ENCODE measurements around the gene CKAP4.
A peak's percentile ranks its signal among the peaks of the same experiment; 100 is the strongest.

Gene CKAP4, protein sequence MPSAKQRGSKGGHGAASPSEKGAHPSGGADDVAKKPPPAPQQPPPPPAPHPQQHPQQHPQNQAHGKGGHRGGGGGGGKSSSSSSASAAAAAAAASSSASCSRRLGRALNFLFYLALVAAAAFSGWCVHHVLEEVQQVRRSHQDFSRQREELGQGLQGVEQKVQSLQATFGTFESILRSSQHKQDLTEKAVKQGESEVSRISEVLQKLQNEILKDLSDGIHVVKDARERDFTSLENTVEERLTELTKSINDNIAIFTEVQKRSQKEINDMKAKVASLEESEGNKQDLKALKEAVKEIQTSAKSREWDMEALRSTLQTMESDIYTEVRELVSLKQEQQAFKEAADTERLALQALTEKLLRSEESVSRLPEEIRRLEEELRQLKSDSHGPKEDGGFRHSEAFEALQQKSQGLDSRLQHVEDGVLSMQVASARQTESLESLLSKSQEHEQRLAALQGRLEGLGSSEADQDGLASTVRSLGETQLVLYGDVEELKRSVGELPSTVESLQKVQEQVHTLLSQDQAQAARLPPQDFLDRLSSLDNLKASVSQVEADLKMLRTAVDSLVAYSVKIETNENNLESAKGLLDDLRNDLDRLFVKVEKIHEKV

DNA sequence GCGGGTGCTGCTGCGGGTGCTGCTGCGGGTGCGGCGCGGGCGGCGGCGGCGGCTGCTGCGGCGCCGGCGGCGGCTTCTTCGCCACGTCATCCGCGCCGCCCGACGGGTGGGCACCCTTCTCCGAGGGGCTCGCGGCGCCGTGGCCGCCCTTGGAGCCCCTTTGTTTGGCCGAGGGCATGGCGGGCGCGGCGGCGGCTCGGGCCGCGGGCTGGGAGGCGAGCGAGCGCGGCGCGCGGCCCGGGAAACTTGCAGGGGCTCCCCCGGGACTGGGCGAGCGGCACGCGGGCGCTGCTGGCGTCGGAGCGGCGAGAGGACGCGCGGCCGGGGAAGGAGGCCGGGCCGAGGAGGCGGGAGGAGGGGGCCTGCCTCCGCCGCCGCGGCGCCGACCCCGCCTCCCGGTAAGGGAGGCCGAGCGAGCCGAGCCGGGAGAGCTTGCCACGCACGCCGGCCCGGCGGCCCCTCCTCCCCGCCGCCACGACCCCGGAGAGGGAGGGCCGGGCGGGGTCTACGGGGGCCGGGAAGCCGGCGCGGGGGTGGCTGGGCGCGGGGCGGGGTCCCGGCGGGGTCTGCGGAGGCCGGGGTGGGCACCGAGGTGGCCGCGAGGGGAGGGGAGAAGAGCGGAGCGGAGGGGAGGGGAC lies at the start of gene CKAP4:
Gene CKAP4, minus strand, starts transcription at position 347 of the 638 bp plus-strand sequence. Its CDS starts 169 bp downstream, at position 178.
- Histone ChIP-seq H3K9ac (ENCODE audit: low read length in 5 of 5) (peak within 1 kb of the TSS; percentile 80 to 89 (median 81)), H3K4me1 (ENCODE audit: control insufficient read depth in 5 of 5, insufficient read depth in 5 of 5, low read length in 5 of 5) (peaks cover 7 to 35% (median 34%) of the 10 kb centered on the region in 5 donors), H3K27me3 (ENCODE audit: control insufficient read depth in 5 of 5, insufficient read depth in 4 of 5, low read length in 5 of 5) (no peaks in the 10 kb centered on the region), H3K4me3 (ENCODE audit: low read depth in 1 of 5, low read length in 5 of 5) (peak within 1 kb of the TSS; percentile 72 to 78 (median 77)), H3K27ac (ENCODE audit: low read depth, low read length) (peak within 1 kb of the TSS; percentile 95), H3K9me3 (ENCODE audit: control insufficient read depth in 5 of 5, low read length in 5 of 5) (no peaks in the 10 kb centered on the region), H3K36me3 (ENCODE audit: control insufficient read depth in 5 of 5, insufficient read depth in 5 of 5, low read length in 5 of 5) (peaks cover 0 to 9% (median 4%) of the 10 kb centered on the region in 5 donors)

GRCh38 chr12:106297075-106297474 lies 49.3 kb upstream of the CKAP4 start:
- H3K4me1 ChIP-seq (ENCODE audit: control insufficient read depth in 5 of 5, insufficient read depth in 5 of 5, low read length in 5 of 5) = peaks cover 6 to 24% (median 22%) of the 10 kb centered on the region in 5 donors
- no peaks in the 10 kb centered on the region for H3K9me3 ChIP-seq (ENCODE audit: control insufficient read depth in 5 of 5, low read length in 5 of 5)
- no peaks in the 10 kb centered on the region for H3K36me3 ChIP-seq (ENCODE audit: control insufficient read depth in 5 of 5, insufficient read depth in 5 of 5, low read length in 5 of 5)
- H3K27me3 ChIP-seq (ENCODE audit: control insufficient read depth in 5 of 5, insufficient read depth in 4 of 5, low read length in 5 of 5) = no peaks in the 10 kb centered on the region
- H3K9ac ChIP-seq (ENCODE audit: low read length in 5 of 5) = no peak overlapping the region
- no peak overlapping the region for H3K4me3 ChIP-seq (ENCODE audit: low read depth in 1 of 5, low read length in 5 of 5)
- H3K27ac ChIP-seq (ENCODE audit: low read depth, low read length) = no peak overlapping the region

- H3K9ac ChIP-seq (ENCODE audit: low read length in 5 of 5) = no peak overlapping the region
- no peaks in the 10 kb centered on the region for H3K27me3 ChIP-seq (ENCODE audit: control insufficient read depth in 5 of 5, insufficient read depth in 4 of 5, low read length in 5 of 5)
- H3K36me3 ChIP-seq (ENCODE audit: control insufficient read depth in 5 of 5, insufficient read depth in 5 of 5, low read length in 5 of 5) = no peaks in the 10 kb centered on the region
- H3K4me3 ChIP-seq (ENCODE audit: low read depth in 1 of 5, low read length in 5 of 5) = no peak overlapping the region
- no peak overlapping the region for H3K27ac ChIP-seq (ENCODE audit: low read depth, low read length)
- no peaks in the 10 kb centered on the region for H3K9me3 ChIP-seq (ENCODE audit: control insufficient read depth in 5 of 5, low read length in 5 of 5)
- peaks cover 0 to 17% (median 15%) of the 10 kb centered on the region in 5 donors for H3K4me1 ChIP-seq (ENCODE audit: control insufficient read depth in 5 of 5, insufficient read depth in 5 of 5, low read length in 5 of 5)
Measured at GRCh38 chr12:106296179-106296877, 48.5 kb upstream of the CKAP4 start.

GRCh38 chr12:106292339-106292738 lies 44.5 kb upstream of the CKAP4 start:
- H3K27ac ChIP-seq (ENCODE audit: low read depth, low read length) = no peak overlapping the region
- H3K27me3 ChIP-seq (ENCODE audit: control insufficient read depth in 5 of 5, insufficient read depth in 4 of 5, low read length in 5 of 5) = no peaks in the 10 kb centered on the region
- no peaks in the 10 kb centered on the region for H3K9me3 ChIP-seq (ENCODE audit: control insufficient read depth in 5 of 5, low read length in 5 of 5)
- H3K9ac ChIP-seq (ENCODE audit: low read length in 5 of 5) = no peak overlapping the region
- no peak overlapping the region for H3K4me3 ChIP-seq (ENCODE audit: low read depth in 1 of 5, low read length in 5 of 5)
- no peaks in the 10 kb centered on the region for H3K4me1 ChIP-seq (ENCODE audit: control insufficient read depth in 5 of 5, insufficient read depth in 5 of 5, low read length in 5 of 5)
- H3K36me3 ChIP-seq (ENCODE audit: control insufficient read depth in 5 of 5, insufficient read depth in 5 of 5, low read length in 5 of 5) = no peaks in the 10 kb centered on the region

GRCh38 chr12:106291342-106291741 lies 43.5 kb upstream of the CKAP4 start:
- Histone ChIP-seq H3K4me3 (ENCODE audit: low read depth in 1 of 5, low read length in 5 of 5) (no peak overlapping the region), H3K27me3 (ENCODE audit: control insufficient read depth in 5 of 5, insufficient read depth in 4 of 5, low read length in 5 of 5) (no peaks in the 10 kb centered on the region), H3K9me3 (ENCODE audit: control insufficient read depth in 5 of 5, low read length in 5 of 5) (no peaks in the 10 kb centered on the region), H3K36me3 (ENCODE audit: control insufficient read depth in 5 of 5, insufficient read depth in 5 of 5, low read length in 5 of 5) (no peaks in the 10 kb centered on the region), H3K9ac (ENCODE audit: low read length in 5 of 5) (no peak overlapping the region), H3K27ac (ENCODE audit: low read depth, low read length) (no peak overlapping the region), H3K4me1 (ENCODE audit: control insufficient read depth in 5 of 5, insufficient read depth in 5 of 5, low read length in 5 of 5) (no peaks in the 10 kb centered on the region)

GRCh38 chr12:106290666-106291065 lies 42.8 kb upstream of the CKAP4 start:
- Histone ChIP-seq H3K4me1 (ENCODE audit: control insufficient read depth in 5 of 5, insufficient read depth in 5 of 5, low read length in 5 of 5) (no peaks in the 10 kb centered on the region), H3K9ac (ENCODE audit: low read length in 5 of 5) (no peak overlapping the region), H3K9me3 (ENCODE audit: control insufficient read depth in 5 of 5, low read length in 5 of 5) (no peaks in the 10 kb centered on the region), H3K4me3 (ENCODE audit: low read depth in 1 of 5, low read length in 5 of 5) (no peak overlapping the region), H3K36me3 (ENCODE audit: control insufficient read depth in 5 of 5, insufficient read depth in 5 of 5, low read length in 5 of 5) (no peaks in the 10 kb centered on the region), H3K27ac (ENCODE audit: low read depth, low read length) (no peak overlapping the region), H3K27me3 (ENCODE audit: control insufficient read depth in 5 of 5, insufficient read depth in 4 of 5, low read length in 5 of 5) (no peaks in the 10 kb centered on the region)

DNA sequence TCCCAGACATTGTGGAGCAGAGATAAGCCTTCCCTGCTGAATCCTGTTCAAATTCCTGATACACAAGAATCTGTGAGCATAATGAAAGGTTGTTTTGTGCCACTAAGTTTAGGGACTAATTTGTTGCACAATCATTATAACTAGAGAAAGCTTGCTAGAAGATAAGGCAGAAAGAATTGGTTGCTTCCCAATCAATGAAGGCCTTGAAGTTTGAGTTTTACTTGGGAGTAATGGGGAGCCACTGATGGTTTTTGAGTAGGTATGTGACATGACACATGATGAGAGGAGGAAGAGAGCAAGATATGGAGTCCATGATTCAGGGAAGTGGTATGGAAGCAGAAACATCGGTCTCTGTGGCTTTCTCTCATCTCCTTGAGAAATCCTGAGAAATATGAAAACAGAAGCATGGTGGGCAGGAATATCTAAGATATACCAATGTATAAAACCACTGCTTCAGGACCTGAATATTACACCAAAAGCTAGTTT lies 41.4 kb upstream of the CKAP4 start:
- Histone ChIP-seq H3K4me1 (ENCODE audit: control insufficient read depth in 5 of 5, insufficient read depth in 5 of 5, low read length in 5 of 5) (peaks cover 0 to 7% (median 0%) of the 10 kb centered on the region in 5 donors), H3K27me3 (ENCODE audit: control insufficient read depth in 5 of 5, insufficient read depth in 4 of 5, low read length in 5 of 5) (peaks cover 0 to 4% (median 0%) of the 10 kb centered on the region in 5 donors), H3K27ac (ENCODE audit: low read depth, low read length) (no peak overlapping the region), H3K9ac (ENCODE audit: low read length in 5 of 5) (no peak overlapping the region), H3K4me3 (ENCODE audit: low read depth in 1 of 5, low read length in 5 of 5) (no peak overlapping the region), H3K36me3 (ENCODE audit: control insufficient read depth in 5 of 5, insufficient read depth in 5 of 5, low read length in 5 of 5) (no peaks in the 10 kb centered on the region), H3K9me3 (ENCODE audit: control insufficient read depth in 5 of 5, low read length in 5 of 5) (no peaks in the 10 kb centered on the region)

DNA sequence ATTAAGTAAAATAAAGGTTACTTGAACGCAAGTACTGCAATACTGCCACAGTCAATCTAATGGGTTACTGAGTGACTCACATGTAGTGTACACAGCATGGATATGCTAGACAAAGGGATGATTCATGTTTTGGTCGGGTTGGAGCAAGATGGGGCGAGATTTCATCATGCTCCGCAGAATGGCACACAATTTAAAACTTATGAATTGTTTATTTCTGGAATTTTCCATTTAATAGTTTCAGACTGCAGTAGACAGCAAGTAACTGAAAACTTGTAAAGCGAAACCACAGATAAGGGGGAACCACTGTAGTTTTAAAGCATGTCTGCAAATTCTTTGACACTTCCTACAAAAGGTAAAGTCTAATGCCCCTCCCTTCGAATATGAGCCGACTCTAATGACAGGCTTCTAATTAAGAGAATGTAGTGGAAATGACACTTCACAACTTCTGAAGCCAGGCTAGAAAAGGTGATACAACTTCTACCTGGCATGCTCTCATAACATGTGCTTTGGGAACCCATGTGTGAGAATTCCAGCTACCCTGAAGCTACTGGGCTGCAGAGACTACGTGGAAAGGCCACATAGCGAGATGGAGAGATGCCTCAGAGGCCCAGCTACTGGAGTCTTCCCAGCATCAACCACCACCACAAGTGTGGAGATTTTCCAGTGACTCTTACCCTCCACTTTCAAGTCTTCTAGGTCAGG lies 40.8 kb upstream of the CKAP4 start:
- peaks cover 0 to 4% (median 0%) of the 10 kb centered on the region in 5 donors for H3K27me3 ChIP-seq (ENCODE audit: control insufficient read depth in 5 of 5, insufficient read depth in 4 of 5, low read length in 5 of 5)
- H3K4me1 ChIP-seq (ENCODE audit: control insufficient read depth in 5 of 5, insufficient read depth in 5 of 5, low read length in 5 of 5) = peaks cover 0 to 9% (median 0%) of the 10 kb centered on the region in 5 donors
- no peak overlapping the region for H3K9ac ChIP-seq (ENCODE audit: low read length in 5 of 5)
- no peak overlapping the region for H3K4me3 ChIP-seq (ENCODE audit: low read depth in 1 of 5, low read length in 5 of 5)
- H3K9me3 ChIP-seq (ENCODE audit: control insufficient read depth in 5 of 5, low read length in 5 of 5) = no peaks in the 10 kb centered on the region
- no peaks in the 10 kb centered on the region for H3K36me3 ChIP-seq (ENCODE audit: control insufficient read depth in 5 of 5, insufficient read depth in 5 of 5, low read length in 5 of 5)
- H3K27ac ChIP-seq (ENCODE audit: low read depth, low read length) = no peak overlapping the region

DNA sequence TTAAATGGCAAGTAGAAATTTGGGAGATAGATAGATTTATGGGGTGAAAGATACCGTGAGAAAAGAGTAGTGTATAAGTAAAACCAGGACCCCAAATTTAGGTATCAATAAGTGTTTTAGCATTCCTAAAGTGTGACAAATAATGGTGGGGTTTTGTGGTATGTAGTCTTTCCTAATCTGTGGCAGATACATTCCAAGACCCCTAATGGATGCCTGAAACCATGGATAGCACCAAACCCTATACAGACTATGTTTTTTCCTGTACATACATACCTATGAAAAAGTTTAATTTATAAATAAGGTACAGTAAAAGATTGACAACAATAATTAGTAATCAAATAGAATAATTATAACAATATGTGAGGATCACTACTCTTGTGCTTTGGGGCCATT lies 40.3 kb upstream of the CKAP4 start:
- H3K9me3 ChIP-seq (ENCODE audit: control insufficient read depth in 5 of 5, low read length in 5 of 5) = no peaks in the 10 kb centered on the region
- H3K4me1 ChIP-seq (ENCODE audit: control insufficient read depth in 5 of 5, insufficient read depth in 5 of 5, low read length in 5 of 5) = peaks cover 0 to 9% (median 0%) of the 10 kb centered on the region in 5 donors
- H3K36me3 ChIP-seq (ENCODE audit: control insufficient read depth in 5 of 5, insufficient read depth in 5 of 5, low read length in 5 of 5) = no peaks in the 10 kb centered on the region
- no peak overlapping the region for H3K4me3 ChIP-seq (ENCODE audit: low read depth in 1 of 5, low read length in 5 of 5)
- H3K27ac ChIP-seq (ENCODE audit: low read depth, low read length) = no peak overlapping the region
- no peak overlapping the region for H3K9ac ChIP-seq (ENCODE audit: low read length in 5 of 5)
- H3K27me3 ChIP-seq (ENCODE audit: control insufficient read depth in 5 of 5, insufficient read depth in 4 of 5, low read length in 5 of 5) = peaks cover 0 to 4% (median 0%) of the 10 kb centered on the region in 5 donors
